IMR-90 (cell line): Measurements from ENCODE around the gene PRPF6. TPM values are rescaled to one million over a fixed set of nuclear protein-coding genes. Genes with fewer than 3 reads are reported as not detected.

Experiments
- ATAC-seq: fragments of 200-7000 bp; cut with Tn5 transposase; 2 replicates; pipeline ENCODE4 v1.9.1; 2020; ENCODE audit warnings: low read depth, mild to moderate bottlenecking, moderate library complexity
- BruUV-seq: library from RNA; stranded (reverse); fragments of 400-500 nt; replicated peaks from 2 replicates; lab custom pipeline; 2021; lab: Mats Ljungman, UMichigan
- CTCF ChIA-PET: fragments of 300-600 bp; formaldehyde crosslinking; extraction: SDS; loops from one replicate; lab custom pipeline; 2021; ENCODE audit warnings: antibody characterized with exemption; lab: Yijun Ruan, JAX
- POLR2A ChIA-PET: fragments of 300-600 bp; sonication (Branson Sonifier 250); formaldehyde crosslinking; loops from one replicate; lab custom pipeline; 2022; ENCODE audit warnings: antibody characterized with exemption; ENCODE audit not compliant: unreplicated experiment; lab: Charles Lee
- DNase-seq: peaks from one replicate; pipeline ENCODE4 v3.0.0; 2013
- H2AFZ ChIP-seq: replicated peaks from 2 replicates; pipeline ENCODE3; 2013; ENCODE audit warnings: low read length, mild to moderate bottlenecking; ENCODE audit not compliant: poor library complexity
- H2AK5ac ChIP-seq: 2 replicates; pipeline ENCODE4 v1.6.1; 2013; ENCODE audit warnings: low read depth, low read length, inconsistent platforms
- H2AK9ac ChIP-seq: replicated peaks from 2 replicates; pipeline ENCODE3; 2013; ENCODE audit warnings: mild to moderate bottlenecking, low read depth, low read length, moderate library complexity; ENCODE audit not compliant: poor library complexity
- H2BK120ac ChIP-seq: 2 replicates; pipeline ENCODE4 v1.6.1; 2013; ENCODE audit warnings: low read depth, low read length, inconsistent platforms
- H2BK15ac ChIP-seq: 3 replicates; pipeline ENCODE4 v1.6.1; 2013; ENCODE audit warnings: low read depth, low read length, inconsistent platforms
- H2BK20ac ChIP-seq: 2 replicates; pipeline ENCODE4 v1.6.1; 2013; ENCODE audit warnings: low read depth, mild to moderate bottlenecking, inconsistent platforms, low read length, moderate library complexity
- H2BK5ac ChIP-seq: 2 replicates; pipeline ENCODE4 v1.6.1; 2013; ENCODE audit warnings: mild to moderate bottlenecking, low read depth, low read length, inconsistent platforms; ENCODE audit not compliant: poor library complexity, severe bottlenecking
- H3K14ac ChIP-seq: replicated peaks from 2 replicates; pipeline ENCODE4 v1.6.1; 2013; ENCODE audit warnings: low read depth, low read length, inconsistent platforms
- H3K18ac ChIP-seq: 2 replicates; pipeline ENCODE4 v1.6.1; 2013; ENCODE audit warnings: low read depth, low read length, control low read depth
- H3K23ac ChIP-seq: 2 replicates; pipeline ENCODE4 v1.6.1; 2013; ENCODE audit warnings: low read depth, low read length, inconsistent platforms
- H3K27ac ChIP-seq: 2 replicates; pipeline ENCODE4 v1.5.1; 2013; ENCODE audit warnings: mild to moderate bottlenecking, control low read depth, low read length; ENCODE audit not compliant: insufficient read depth
- H3K27me3 ChIP-seq: 2 replicates; pipeline ENCODE4 v1.6.1; 2013; ENCODE audit warnings: low read length; ENCODE audit not compliant: control insufficient read depth, insufficient read depth
- H3K36me3 ChIP-seq: 2 replicates; pipeline ENCODE4 v1.6.1; 2013; ENCODE audit warnings: low read length, mixed read lengths; ENCODE audit not compliant: control insufficient read depth, insufficient read depth
- H3K4ac ChIP-seq: 2 replicates; pipeline ENCODE4 v1.6.1; 2013; ENCODE audit warnings: low read depth, low read length, inconsistent platforms
- H3K4me1 ChIP-seq: 2 replicates; pipeline ENCODE4 v1.6.1; 2013; ENCODE audit warnings: low read length, mixed read lengths; ENCODE audit not compliant: control insufficient read depth, insufficient read depth
- H3K4me2 ChIP-seq: 2 replicates; pipeline ENCODE4 v1.6.1; 2013; ENCODE audit warnings: low read depth, mild to moderate bottlenecking, control low read depth, low read length, moderate library complexity
- H3K4me3 ChIP-seq: 2 replicates; pipeline ENCODE4 v1.5.1; 2013; ENCODE audit warnings: low read depth, mild to moderate bottlenecking, control low read depth, low read length, moderate library complexity; ENCODE audit not compliant: insufficient read depth
- H3K56ac ChIP-seq: 2 replicates; pipeline ENCODE4 v1.6.1; 2013; ENCODE audit warnings: low read length, inconsistent platforms; ENCODE audit not compliant: insufficient read depth; ENCODE audit errors: extremely low read depth
- H3K79me1 ChIP-seq, 2 experiments: 2 replicates each; pipeline ENCODE4 v1.6.1; 2013; ENCODE audit warnings: low read length in 2 of 2, inconsistent platforms in 1 of 2, low read depth in 1 of 2
- H3K9ac ChIP-seq: 2 replicates; pipeline ENCODE4 v1.6.1; 2013; ENCODE audit warnings: low read depth, low read length, control low read depth
- H3K9me1 ChIP-seq: 2 replicates; pipeline ENCODE4 v1.6.1; 2013; ENCODE audit warnings: low read length, inconsistent platforms; ENCODE audit not compliant: insufficient read depth
- H3K9me3 ChIP-seq: 2 replicates; pipeline ENCODE4 v1.6.1; 2013; ENCODE audit warnings: low read length; ENCODE audit not compliant: control insufficient read depth, insufficient read depth
- H4K20me1 ChIP-seq: 2 replicates; pipeline ENCODE4 v1.6.1; 2013; ENCODE audit warnings: low read length, inconsistent platforms; ENCODE audit not compliant: insufficient read depth
- H4K5ac ChIP-seq: 2 replicates; pipeline ENCODE4 v1.6.1; 2013; ENCODE audit warnings: mild to moderate bottlenecking, low read depth, low read length, control low read depth
- H4K8ac ChIP-seq, 2 experiments: 2 replicates each; pipeline ENCODE4 v1.6.1; 2013; ENCODE audit warnings: low read depth in 2 of 2, low read length in 2 of 2, control low read depth in 1 of 2, inconsistent platforms in 1 of 2
- H4K91ac ChIP-seq: 2 replicates; pipeline ENCODE4 v1.6.1; 2013; ENCODE audit warnings: low read depth, low read length, inconsistent platforms; ENCODE audit not compliant: insufficient read depth
- BHLHE40 ChIP-seq: fragments of 150-350 bp; IDR thresholded peaks from 2 replicates; pipeline ENCODE4 v1.6.1; 2016; ENCODE audit warnings: mild to moderate bottlenecking, low read depth, low read length
- CEBPB ChIP-seq: IDR thresholded peaks from 2 replicates; pipeline ENCODE4 v1.6.1; 2012; ENCODE audit warnings: low read depth, low read length, improper control_type of control experiment
- CTCF ChIP-seq: conservative IDR thresholded peaks from 2 replicates; pipeline ENCODE4 v1.5.1; 2012; ENCODE audit warnings: mild to moderate bottlenecking, low read depth, low read length, improper control_type of control experiment
- ELK1 ChIP-seq: fragments of 150-350 bp; IDR thresholded peaks from 2 replicates; pipeline ENCODE4 v1.6.1; 2016; ENCODE audit warnings: low read depth, mild to moderate bottlenecking, low read length, moderate library complexity, borderline replicate concordance
- FOS ChIP-seq: fragments of 150-350 bp; IDR thresholded peaks from 2 replicates; pipeline ENCODE4 v1.6.1; 2016; ENCODE audit warnings: low read depth, low read length
- MAFK ChIP-seq: IDR thresholded peaks from 2 replicates; pipeline ENCODE4 v1.6.1; 2012; ENCODE audit warnings: low read depth, low read length, improper control_type of control experiment
- MAZ ChIP-seq: IDR thresholded peaks from 2 replicates; pipeline ENCODE4 v1.6.1; 2012; ENCODE audit warnings: low read depth, mild to moderate bottlenecking, low read length, improper control_type of control experiment, moderate library complexity, borderline replicate concordance
- MXI1 ChIP-seq: IDR thresholded peaks from 2 replicates; pipeline ENCODE4 v1.6.1; 2012; ENCODE audit warnings: low read depth, mild to moderate bottlenecking, low read length, moderate library complexity, borderline replicate concordance
- RAD21 ChIP-seq: IDR thresholded peaks from 2 replicates; pipeline ENCODE4 v1.6.1; 2012; ENCODE audit warnings: low read length, improper control_type of control experiment
- RCOR1 ChIP-seq: IDR thresholded peaks from 2 replicates; pipeline ENCODE4 v1.6.1; 2012; ENCODE audit warnings: mild to moderate bottlenecking, low read length, improper control_type of control experiment; ENCODE audit not compliant: insufficient replicate concordance
- RFX5 ChIP-seq: IDR thresholded peaks from 2 replicates; pipeline ENCODE4 v1.8.0; 2012; ENCODE audit warnings: low read depth, mild to moderate bottlenecking, low read length, moderate library complexity
- USF2 ChIP-seq: fragments of 150-350 bp; IDR thresholded peaks from 2 replicates; pipeline ENCODE4 v1.6.1; 2017; ENCODE audit warnings: mild to moderate bottlenecking, antibody characterized with exemption, low read length, low read depth
- WGBS, 2 experiments: methylation state at CpG; one replicate each; pipeline versions ENCODE4 v1.1.5 to v1.1.7; 2013; ENCODE audit warnings: missing lambda C conversion rate in 2 of 2; ENCODE audit not compliant: insufficient read length in 1 of 2; ENCODE audit errors: extremely low coverage in 2 of 2; 5-methylcytosine and 5-hydroxymethylcytosine counted together
- dilution Hi-C: fragments of 300-500 bp; cut with HindIII; formaldehyde crosslinking; loops from one replicate; pipeline ENCODE4 v1.14.3; 2018; ENCODE audit warnings: low sequenced_read_pairs; ENCODE audit not compliant: unreplicated experiment
- in situ Hi-C: fragments of 300-500 bp; cut with MboI; formaldehyde crosslinking; loops from 3 replicates; pipeline ENCODE4 v1.14.3; 2019; ENCODE audit warnings: low sequenced_read_pairs, inconsistent platforms, mixed read lengths
- intact Hi-C: fragments of 100-400 bp; cut with micrococcal nuclease; formaldehyde crosslinking; loops from 2 replicates; pipeline ENCODE4 v1.10.0; 2022
- polyA plus RNA-seq, 3 experiments: library from polyadenylated mRNA; depleted of rRNA; stranded (reverse); fragments of >200 nt; gene quantifications; 2 replicates each; pipeline ENCODE4 v1.2.3, GENCODE V29; 2012; ENCODE audit warnings: low replicate concordance in 1 of 3
- total RNA-seq: library from RNA; depleted of rRNA; stranded (reverse); fragments of >200 nt; gene quantifications from 2 replicates; pipeline ENCODE4 v1.2.3, GENCODE V29; 2012

PRPF6 gene
- total and polyA plus RNA-seq, 2 of the 4 experiments (the other 2 are of a cell fraction): 43.5 to 71.3 TPM

GRCh38 chr20:64040231-64041039 lies 59.5 kb downstream of the PRPF6 start:
- no peak overlapping the region for H3K4ac ChIP-seq
- H3K4me2 ChIP-seq: no peak overlapping the region
- H3K23ac ChIP-seq: no peak overlapping the region
- in situ Hi-C loops (no loop called here), dilution Hi-C loops (no loop called here), intact Hi-C loops (no loop called here)
- H3K9me1 ChIP-seq: no peaks in the 10 kb centered on the region
- no peak overlapping the region for H4K5ac ChIP-seq
- no peak overlapping the region for H3K14ac ChIP-seq
- H2AFZ ChIP-seq: no peak overlapping the region
- H3K36me3 ChIP-seq: no peaks in the 10 kb centered on the region
- no peak overlapping the region for H2AK9ac ChIP-seq
- no peak overlapping the region for H4K8ac ChIP-seq
- ATAC-seq (no peak), DNase-seq (no peak)
- no peak overlapping the region for H2BK20ac ChIP-seq
- no peak overlapping the region for H2AK5ac ChIP-seq
- H4K91ac ChIP-seq: no peak overlapping the region
- peaks cover 5% of the 10 kb centered on the region; the same call in 1 of the 2 replicates for H4K20me1 ChIP-seq
- no peak overlapping the region for H3K9ac ChIP-seq
- H3K27ac ChIP-seq: no peak overlapping the region
- H3K4me1 ChIP-seq: peaks cover 5% of the 10 kb centered on the region; the same call in 1 of the 2 replicates
- no peak overlapping the region for H3K4me3 ChIP-seq
- no peak overlapping the region for H2BK120ac ChIP-seq
- H3K9me3 ChIP-seq: no peaks in the 10 kb centered on the region
- no peak overlapping the region for H3K18ac ChIP-seq
- no peaks in the 10 kb centered on the region for H3K79me1 ChIP-seq
- 0% methylated on average over 1 of the region's 12 CpGs; no CpG with 5 or more reads in 1 of the 2 experiments for WGBS, 2 experiments
- peaks cover 50% of the 10 kb centered on the region for H3K27me3 ChIP-seq
- no peak for TF ChIP-seq BHLHE40
- no peak for TF ChIP-seq MAFK
- no peak for TF ChIP-seq FOS
- no peak for TF ChIP-seq MAZ
- no peak for TF ChIP-seq RCOR1
- TF ChIP-seq CTCF: no peak
- no peak for TF ChIP-seq MXI1
- no peak for TF ChIP-seq RAD21
- TF ChIP-seq USF2: no peak
- TF ChIP-seq CEBPB: no peak
- no peak for TF ChIP-seq ELK1
- TF ChIP-seq RFX5: no peak
- no peak overlapping the region for H3K56ac ChIP-seq
- BruUV-seq: no TSS peak
- H2BK5ac ChIP-seq: no peak overlapping the region
- H2BK15ac ChIP-seq: no peak overlapping the region
- CTCF ChIA-PET: no interaction called here
- POLR2A ChIA-PET: interaction anchor here (0.6 kb wide), 1 partner anchor 170 kb away, joined by 9 read pairs; no protein-coding TSS in a partner anchor
